Neural progenitor cell (in vitro differentiated cells): ENCODE measurements around the gene THSD4. TPM values are rescaled to one million over a fixed set of nuclear protein-coding genes. Genes with fewer than 3 reads are reported as not detected.

Experiments
- DNase-seq: peaks from one replicate; pipeline ENCODE4 v3.0.0-alpha.2; 2016; ENCODE audit warnings: low spot score
- H2AFZ ChIP-seq: fragments of 200-600 bp; sonication (generic); replicated peaks from 2 replicates; pipeline ENCODE4 v1.6.1; 2016; ENCODE audit warnings: antibody characterized with exemption
- H3F3A ChIP-seq: fragments of 200-600 bp; sonication (generic); 2 replicates; pipeline ENCODE4 v1.6.1; 2016; ENCODE audit warnings: antibody characterized with exemption, low read depth
- H3K27ac ChIP-seq: fragments of 200-600 bp; sonication (generic); 2 replicates; pipeline ENCODE4 v1.5.1; 2016; ENCODE audit warnings: mild to moderate bottlenecking
- H3K27me3 ChIP-seq: fragments of 200-600 bp; sonication (generic); 2 replicates; pipeline ENCODE4 v1.6.1; 2016; ENCODE audit warnings: mild to moderate bottlenecking, moderate library complexity
- H3K36me3 ChIP-seq: fragments of 200-600 bp; sonication (generic); 2 replicates; pipeline ENCODE4 v1.5.1; 2016
- H3K4me1 ChIP-seq: fragments of 200-600 bp; sonication (generic); 2 replicates; pipeline ENCODE4 v1.6.1; 2016; ENCODE audit warnings: mixed run types
- H3K4me2 ChIP-seq: fragments of 200-600 bp; sonication (generic); 2 replicates; pipeline ENCODE4 v1.6.1; 2016
- H3K4me3 ChIP-seq: fragments of 200-600 bp; sonication (generic); 2 replicates; pipeline ENCODE4 v1.5.1; 2016
- H3K79me2 ChIP-seq: fragments of 200-600 bp; sonication (generic); 2 replicates; pipeline ENCODE4 v1.6.1; 2016; ENCODE audit warnings: low read depth
- H3K9ac ChIP-seq: fragments of 200-600 bp; sonication (generic); 2 replicates; pipeline ENCODE4 v1.6.1; 2016
- H3K9me3 ChIP-seq: fragments of 200-600 bp; sonication (generic); 2 replicates; pipeline ENCODE4 v1.5.1; 2016; ENCODE audit warnings: low read depth
- H4K20me1 ChIP-seq: fragments of 200-600 bp; sonication (generic); 2 replicates; pipeline ENCODE4 v1.6.1; 2016; ENCODE audit warnings: low read depth
- H3K27ac Mint-ChIP-seq: 3 replicates; pipeline ENCODE4 v1.8.0; 2021; ENCODE audit warnings: mixed read lengths
- H3K27me3 Mint-ChIP-seq: 2 replicates; pipeline ENCODE4 v1.8.0; 2022; ENCODE audit warnings: low read depth, mild to moderate bottlenecking, inconsistent platforms, moderate library complexity, mixed read lengths; ENCODE audit not compliant: insufficient read depth
- H3K36me3 Mint-ChIP-seq: 3 replicates; pipeline ENCODE4 v1.8.0; 2021; ENCODE audit warnings: mixed read lengths
- H3K4me1 Mint-ChIP-seq: 3 replicates; pipeline ENCODE4 v1.8.0; 2021; ENCODE audit warnings: mixed read lengths
- H3K4me3 Mint-ChIP-seq: 3 replicates; pipeline ENCODE4 v1.8.0; 2021; ENCODE audit warnings: mild to moderate bottlenecking, moderate library complexity, mixed read lengths
- H3K9me3 Mint-ChIP-seq: 3 replicates; pipeline ENCODE4 v1.8.0; 2020; ENCODE audit warnings: mixed read lengths
- EZH2 ChIP-seq: fragments of 200-600 bp; sonication (generic); IDR thresholded peaks from 2 replicates; pipeline ENCODE4 v1.6.1; 2017; ENCODE audit warnings: antibody characterized with exemption, mild to moderate bottlenecking, moderate library complexity
- EZH2phosphoT487 ChIP-seq: fragments of 200-600 bp; sonication (generic); IDR thresholded peaks from 2 replicates; pipeline ENCODE4 v1.6.1; 2017; ENCODE audit warnings: antibody characterized with exemption
- total RNA-seq: library from RNA; depleted of rRNA; stranded (reverse); fragments of >200 nt; gene quantifications from 2 replicates; pipeline ENCODE4 v1.2.3, GENCODE V29; 2015; ENCODE audit warnings: low replicate concordance
- TF ChIP-seq, protein P1 (sequence below): fragments of 200-600 bp; sonication (generic); IDR thresholded peaks from 2 replicates; pipeline ENCODE4 v1.5.1; 2017; ENCODE audit warnings: antibody characterized with exemption, mild to moderate bottlenecking

Gene THSD4
- total RNA-seq, 1 donor from 2014 or later, result 2.4 TPM

DNA sequence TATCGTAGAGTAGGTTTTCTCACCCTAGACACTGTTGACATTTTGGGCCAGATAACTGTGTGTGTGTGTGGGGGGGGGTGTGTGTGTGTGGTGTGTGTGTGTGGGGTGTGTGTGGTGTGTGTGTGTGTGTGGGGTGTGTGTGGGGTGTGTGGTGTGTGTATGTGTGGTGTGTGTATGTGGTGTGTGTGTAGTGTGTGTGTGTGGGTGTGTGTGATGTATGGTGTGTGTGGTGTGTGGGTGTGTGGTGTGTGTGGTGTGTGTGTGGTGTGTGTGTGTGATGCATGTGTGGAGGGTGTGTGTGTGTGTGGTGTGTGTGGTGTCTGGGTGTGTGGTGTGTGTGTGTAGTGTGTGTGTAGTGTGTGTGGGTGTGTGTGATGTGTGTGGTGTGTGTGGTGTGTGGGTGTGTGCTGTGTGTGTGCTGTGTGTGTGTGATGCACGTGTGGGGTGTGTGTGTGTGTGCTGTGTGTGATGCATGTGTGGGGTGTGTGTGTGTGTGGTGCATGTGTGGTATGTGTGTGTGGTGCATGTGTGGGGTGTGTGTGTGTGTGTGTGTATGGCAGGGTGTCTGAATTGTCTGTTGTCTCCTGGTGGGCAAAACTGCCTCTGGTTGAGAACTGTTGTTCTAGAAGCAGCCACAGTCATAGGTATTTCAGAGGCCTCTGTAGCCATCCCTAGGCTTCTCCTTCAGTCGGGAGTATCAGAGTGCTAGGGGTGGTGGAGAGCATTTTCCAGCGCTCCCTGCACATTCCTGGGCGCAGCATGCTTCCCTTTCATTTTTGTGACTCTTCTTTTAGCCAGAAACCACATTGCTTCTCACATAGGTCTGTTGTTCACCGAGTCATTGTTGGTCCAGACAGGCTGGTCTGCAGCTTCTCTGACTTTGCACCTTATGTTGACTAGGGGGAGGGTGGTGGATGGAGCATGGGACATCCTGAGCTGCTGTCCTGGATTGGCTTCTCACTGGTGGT, 84.4 kb downstream of the THSD4 start:
- Histone ChIP-seq H3K4me2 (no peak overlapping the region), H3F3A (no peaks in the 10 kb centered on the region), H3K9ac (no peak overlapping the region), H3K4me3 (no peak overlapping the region), H4K20me1 (no peaks in the 10 kb centered on the region), H3K27ac (no peak overlapping the region), H3K27me3 (no peaks in the 10 kb centered on the region), H3K9me3 (no peaks in the 10 kb centered on the region), H3K79me2 (no peaks in the 10 kb centered on the region), H3K36me3 (no peaks in the 10 kb centered on the region), H2AFZ (no peak overlapping the region), H3K4me1 (peaks cover 8% of the 10 kb centered on the region)
- peaks cover 11% of the 10 kb centered on the region for H3K27me3 Mint-ChIP-seq
- H3K36me3 Mint-ChIP-seq, result no peaks in the 10 kb centered on the region
- peaks cover 17% of the 10 kb centered on the region for H3K4me1 Mint-ChIP-seq
- no peak overlapping the region for H3K27ac Mint-ChIP-seq
- no peak for DNase-seq
- no peak for TF ChIP-seq EZH2phosphoT487
- TF ChIP-seq EZH2, result no peak
- TF ChIP-seq, protein P1, sequence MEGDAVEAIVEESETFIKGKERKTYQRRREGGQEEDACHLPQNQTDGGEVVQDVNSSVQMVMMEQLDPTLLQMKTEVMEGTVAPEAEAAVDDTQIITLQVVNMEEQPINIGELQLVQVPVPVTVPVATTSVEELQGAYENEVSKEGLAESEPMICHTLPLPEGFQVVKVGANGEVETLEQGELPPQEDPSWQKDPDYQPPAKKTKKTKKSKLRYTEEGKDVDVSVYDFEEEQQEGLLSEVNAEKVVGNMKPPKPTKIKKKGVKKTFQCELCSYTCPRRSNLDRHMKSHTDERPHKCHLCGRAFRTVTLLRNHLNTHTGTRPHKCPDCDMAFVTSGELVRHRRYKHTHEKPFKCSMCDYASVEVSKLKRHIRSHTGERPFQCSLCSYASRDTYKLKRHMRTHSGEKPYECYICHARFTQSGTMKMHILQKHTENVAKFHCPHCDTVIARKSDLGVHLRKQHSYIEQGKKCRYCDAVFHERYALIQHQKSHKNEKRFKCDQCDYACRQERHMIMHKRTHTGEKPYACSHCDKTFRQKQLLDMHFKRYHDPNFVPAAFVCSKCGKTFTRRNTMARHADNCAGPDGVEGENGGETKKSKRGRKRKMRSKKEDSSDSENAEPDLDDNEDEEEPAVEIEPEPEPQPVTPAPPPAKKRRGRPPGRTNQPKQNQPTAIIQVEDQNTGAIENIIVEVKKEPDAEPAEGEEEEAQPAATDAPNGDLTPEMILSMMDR, result no peak
- no peak overlapping the region for H3K4me3 Mint-ChIP-seq
- no peaks in the 10 kb centered on the region for H3K9me3 Mint-ChIP-seq

DNA sequence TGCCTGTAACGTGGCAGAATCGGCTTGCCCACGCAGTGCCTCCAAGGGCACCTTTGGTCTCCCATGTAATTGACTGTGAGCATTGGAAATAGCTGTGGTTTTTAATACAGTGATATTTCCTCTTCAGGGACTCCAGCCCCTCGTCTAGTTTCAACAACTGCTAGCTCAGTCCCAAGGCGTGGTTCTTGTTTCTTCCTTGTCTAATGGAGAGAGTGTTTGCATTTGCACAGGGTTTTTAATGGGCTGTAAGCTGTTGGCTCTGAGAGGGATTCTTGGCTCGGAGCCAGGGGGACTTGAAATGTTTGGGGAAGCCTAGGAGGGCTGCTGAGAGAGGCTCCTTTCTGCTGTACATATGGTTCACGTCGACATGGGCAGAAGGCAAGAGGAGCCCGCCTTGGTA, 86.2 kb downstream of the THSD4 start:
- no peak overlapping the region for H3K27ac Mint-ChIP-seq
- H3K9ac ChIP-seq, result no peak overlapping the region

DNA sequence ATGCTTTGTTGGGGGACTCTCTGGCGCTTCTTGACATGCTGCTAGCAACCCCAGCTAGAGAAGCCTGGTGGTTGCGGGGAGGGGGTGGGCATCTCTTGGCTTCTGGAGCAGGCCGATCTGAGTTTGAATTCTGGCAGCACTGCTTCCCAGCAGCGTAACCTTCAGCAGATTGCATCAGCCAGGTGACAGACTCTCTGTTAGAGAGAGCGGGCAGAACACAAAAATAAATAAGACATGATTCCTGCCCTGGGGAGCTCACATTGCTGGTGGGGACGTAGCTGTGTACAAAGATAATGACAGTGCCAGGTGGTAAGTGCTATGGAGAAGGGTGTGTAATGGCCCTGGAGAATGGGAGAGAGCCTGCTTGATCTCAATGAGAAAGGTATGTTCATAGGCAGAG, 87.4 kb downstream of the THSD4 start:
- no peaks in the 10 kb centered on the region for H3K9me3 Mint-ChIP-seq
- no peaks in the 10 kb centered on the region for H4K20me1 ChIP-seq
- H3K27ac ChIP-seq, result no peak overlapping the region
- H3K27me3 Mint-ChIP-seq, result peaks cover 16% of the 10 kb centered on the region
- H3K4me3 Mint-ChIP-seq, result no peak overlapping the region
- no peak for DNase-seq
- H3K4me3 ChIP-seq, result no peak overlapping the region
- H3K9ac ChIP-seq, result no peak overlapping the region
- TF ChIP-seq EZH2 (no peak), EZH2phosphoT487 (no peak)
- TF ChIP-seq, protein P1, result no peak
- H3F3A ChIP-seq, result no peaks in the 10 kb centered on the region
- no peaks in the 10 kb centered on the region for H3K79me2 ChIP-seq
- no peak overlapping the region for H2AFZ ChIP-seq
- no peaks in the 10 kb centered on the region for H3K9me3 ChIP-seq
- no peak overlapping the region for H3K27ac Mint-ChIP-seq
- H3K4me2 ChIP-seq, result no peak overlapping the region
- H3K4me1 ChIP-seq, result peaks cover 8% of the 10 kb centered on the region
- no peaks in the 10 kb centered on the region for H3K36me3 ChIP-seq
- H3K27me3 ChIP-seq, result peaks cover 3% of the 10 kb centered on the region
- peaks cover 21% of the 10 kb centered on the region for H3K4me1 Mint-ChIP-seq
- H3K36me3 Mint-ChIP-seq, result no peaks in the 10 kb centered on the region

More for the DNA sequence above, 86.2 kb downstream of the THSD4 start:
- no peak overlapping the region for H3K4me2 ChIP-seq
- no peak for DNase-seq
- H3K4me3 Mint-ChIP-seq, result no peak overlapping the region
- no peaks in the 10 kb centered on the region for H3K9me3 ChIP-seq
- H3K36me3 ChIP-seq, result no peaks in the 10 kb centered on the region
- peaks cover 18% of the 10 kb centered on the region for H3K4me1 Mint-ChIP-seq
- H2AFZ ChIP-seq, result no peak overlapping the region
- TF ChIP-seq EZH2phosphoT487 (no peak), EZH2 (no peak)
- TF ChIP-seq, protein P1, result no peak
- no peaks in the 10 kb centered on the region for H3K36me3 Mint-ChIP-seq
- no peaks in the 10 kb centered on the region for H3K9me3 Mint-ChIP-seq
- peaks cover 8% of the 10 kb centered on the region for H3K4me1 ChIP-seq
- no peak overlapping the region for H3K4me3 ChIP-seq
- H3K27ac ChIP-seq, result no peak overlapping the region
- peaks cover 16% of the 10 kb centered on the region for H3K27me3 Mint-ChIP-seq
- H4K20me1 ChIP-seq, result no peaks in the 10 kb centered on the region
- no peaks in the 10 kb centered on the region for H3F3A ChIP-seq
- peaks cover 3% of the 10 kb centered on the region for H3K27me3 ChIP-seq
- H3K79me2 ChIP-seq, result no peaks in the 10 kb centered on the region
